ENCODE data around the gene GDI1.
"Not testable (repeated sequence)": the region's sequence is repeated elsewhere in the genome, so short reads cannot be mapped to it uniquely, and the experiment has no call there.

DNA sequence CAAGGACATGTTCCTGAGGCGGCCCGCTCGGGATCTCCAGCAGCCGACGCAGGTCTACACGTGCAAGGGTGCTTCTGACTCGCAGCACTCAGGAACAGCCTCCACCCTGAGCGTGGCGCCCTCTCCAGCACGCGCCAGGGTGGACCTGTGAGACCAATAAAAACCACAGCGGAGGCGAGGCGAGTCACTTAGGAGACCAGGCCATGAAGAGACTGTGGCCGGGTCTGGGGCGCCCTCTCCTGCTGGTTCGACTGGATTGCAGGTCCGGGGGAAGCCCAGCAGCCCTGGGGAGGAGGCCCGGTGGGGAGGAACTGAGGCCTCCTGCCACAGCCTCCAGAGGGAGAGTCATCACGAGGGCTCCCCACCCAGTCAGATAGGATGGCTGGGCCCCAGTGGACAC lies 48.9 kb upstream of the GDI1 start:
- TF ChIP-seq, protein P1, sequence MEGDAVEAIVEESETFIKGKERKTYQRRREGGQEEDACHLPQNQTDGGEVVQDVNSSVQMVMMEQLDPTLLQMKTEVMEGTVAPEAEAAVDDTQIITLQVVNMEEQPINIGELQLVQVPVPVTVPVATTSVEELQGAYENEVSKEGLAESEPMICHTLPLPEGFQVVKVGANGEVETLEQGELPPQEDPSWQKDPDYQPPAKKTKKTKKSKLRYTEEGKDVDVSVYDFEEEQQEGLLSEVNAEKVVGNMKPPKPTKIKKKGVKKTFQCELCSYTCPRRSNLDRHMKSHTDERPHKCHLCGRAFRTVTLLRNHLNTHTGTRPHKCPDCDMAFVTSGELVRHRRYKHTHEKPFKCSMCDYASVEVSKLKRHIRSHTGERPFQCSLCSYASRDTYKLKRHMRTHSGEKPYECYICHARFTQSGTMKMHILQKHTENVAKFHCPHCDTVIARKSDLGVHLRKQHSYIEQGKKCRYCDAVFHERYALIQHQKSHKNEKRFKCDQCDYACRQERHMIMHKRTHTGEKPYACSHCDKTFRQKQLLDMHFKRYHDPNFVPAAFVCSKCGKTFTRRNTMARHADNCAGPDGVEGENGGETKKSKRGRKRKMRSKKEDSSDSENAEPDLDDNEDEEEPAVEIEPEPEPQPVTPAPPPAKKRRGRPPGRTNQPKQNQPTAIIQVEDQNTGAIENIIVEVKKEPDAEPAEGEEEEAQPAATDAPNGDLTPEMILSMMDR (IDR thresholded peaks at IDR 0.05): not testable (repeated sequence)
- TF ChIP-seq POLR2A (IDR thresholded peaks at IDR 0.05): not testable (repeated sequence)

Measured in Peyer's patch (tissue), 4 donors.